CD1c-positive myeloid dendritic cell (primary cell): ENCODE results near the gene PCDHGA1.

ENCODE experiments used
- DNase-seq: peaks from one replicate; pipeline ENCODE4 v3.0.0-alpha.2; 2016; ENCODE audit errors: extremely low spot score

Gene PCDHGA1

GRCh38 chr5:141439411-141440141 is 109.3 kb downstream of the PCDHGA1 start:
- DNase-seq: no peak

GRCh38 chr5:141440341-141440740 is 110.0 kb downstream of the PCDHGA1 start:
- DNase-seq: no peak

GRCh38 chr5:141441571-141442170 is 111.4 kb downstream of the PCDHGA1 start:
- DNase-seq: no peak

- no peak for DNase-seq
Measured at GRCh38 chr5:141465351-141465750, 135.0 kb downstream of the PCDHGA1 start.

- DNase-seq: peak; percentile 49
Measured at GRCh38 chr5:141475625-141476131, 145.4 kb downstream of the PCDHGA1 start, which contains the start of gene PCDHGC3. Gene PCDHGC3, plus strand, starts transcription at chr5:141475966. Its CDS starts 151 bp downstream, at chr5:141476117.

GRCh38 chr5:141476132-141476911 is 146.0 kb downstream of the PCDHGA1 start:
- DNase-seq: peak; percentile 6

- DNase-seq: no peak
Measured at GRCh38 chr5:141477044-141477575, 146.8 kb downstream of the PCDHGA1 start.

GRCh38 chr5:141477815-141478214 is 147.5 kb downstream of the PCDHGA1 start:
- DNase-seq: no peak

GRCh38 chr5:141478321-141478945 is 148.1 kb downstream of the PCDHGA1 start:
- DNase-seq: no peak

GRCh38 chr5:141479776-141480175 is 149.5 kb downstream of the PCDHGA1 start:
- no peak for DNase-seq

- DNase-seq: no peak
Measured at GRCh38 chr5:141483902-141484301, 153.6 kb downstream of the PCDHGA1 start.

GRCh38 chr5:141484310-141484640 is 154.0 kb downstream of the PCDHGA1 start:
- no peak for DNase-seq

GRCh38 chr5:141484641-141485311 is 154.5 kb downstream of the PCDHGA1 start, which contains the start of gene PCDHGC4:
Gene PCDHGC4, plus strand, starts transcription at chr5:141485030. Its CDS starts 144 bp downstream, at chr5:141485174.
- no peak for DNase-seq

GRCh38 chr5:141485321-141486055 is 155.2 kb downstream of the PCDHGA1 start:
- DNase-seq: no peak

- DNase-seq: no peak
Measured at GRCh38 chr5:141486091-141486490, 155.8 kb downstream of the PCDHGA1 start.

GRCh38 chr5:141487131-141487530 is 156.8 kb downstream of the PCDHGA1 start:
- no peak for DNase-seq

- no peak for DNase-seq
Measured at GRCh38 chr5:141488591-141489561, 158.6 kb downstream of the PCDHGA1 start, which contains the start of gene PCDHGC5. Gene PCDHGC5, plus strand, starts transcription at chr5:141489081. Its CDS starts 160 bp downstream, at chr5:141489241.

- DNase-seq: no peak
Measured at GRCh38 chr5:141489841-141490240, 159.5 kb downstream of the PCDHGA1 start.

- DNase-seq: no peak
Measured at GRCh38 chr5:141490271-141490670, 160.0 kb downstream of the PCDHGA1 start.
